Mononuclear cell (primary cell): Measurements from ENCODE around the gene RTP5. TPM values are rescaled to one million over a fixed set of nuclear protein-coding genes. Genes with fewer than 3 reads are reported as not detected.
A peak's percentile ranks its signal among the peaks of the same experiment; 100 is the strongest.

Experiments
- H3K27me3 ChIP-seq: 2 replicates; pipeline ENCODE4 v1.6.0; 2011; ENCODE audit warnings: low read length, control low read depth; ENCODE audit not compliant: insufficient read depth
- H3K4me1 ChIP-seq: 2 replicates; pipeline ENCODE4 v1.5.1; 2011; ENCODE audit warnings: mild to moderate bottlenecking, low read length, control low read depth; ENCODE audit not compliant: insufficient read depth
- H3K4me3 ChIP-seq: 2 replicates; pipeline ENCODE4 v1.5.1; 2011; ENCODE audit warnings: mild to moderate bottlenecking, low read length, moderate library complexity
- H3K9me3 ChIP-seq: 2 replicates; pipeline ENCODE4 v1.5.1; 2011; ENCODE audit warnings: low read depth, mild to moderate bottlenecking, control low read depth, low read length
- total RNA-seq: library from RNA; depleted of rRNA; stranded (reverse); fragments of >200 nt; gene quantifications from one replicate; pipeline ENCODE4 v1.2.3, GENCODE V29; 2012

Gene RTP5
- total RNA-seq, 1 donor = 0.21 TPM

DNA sequence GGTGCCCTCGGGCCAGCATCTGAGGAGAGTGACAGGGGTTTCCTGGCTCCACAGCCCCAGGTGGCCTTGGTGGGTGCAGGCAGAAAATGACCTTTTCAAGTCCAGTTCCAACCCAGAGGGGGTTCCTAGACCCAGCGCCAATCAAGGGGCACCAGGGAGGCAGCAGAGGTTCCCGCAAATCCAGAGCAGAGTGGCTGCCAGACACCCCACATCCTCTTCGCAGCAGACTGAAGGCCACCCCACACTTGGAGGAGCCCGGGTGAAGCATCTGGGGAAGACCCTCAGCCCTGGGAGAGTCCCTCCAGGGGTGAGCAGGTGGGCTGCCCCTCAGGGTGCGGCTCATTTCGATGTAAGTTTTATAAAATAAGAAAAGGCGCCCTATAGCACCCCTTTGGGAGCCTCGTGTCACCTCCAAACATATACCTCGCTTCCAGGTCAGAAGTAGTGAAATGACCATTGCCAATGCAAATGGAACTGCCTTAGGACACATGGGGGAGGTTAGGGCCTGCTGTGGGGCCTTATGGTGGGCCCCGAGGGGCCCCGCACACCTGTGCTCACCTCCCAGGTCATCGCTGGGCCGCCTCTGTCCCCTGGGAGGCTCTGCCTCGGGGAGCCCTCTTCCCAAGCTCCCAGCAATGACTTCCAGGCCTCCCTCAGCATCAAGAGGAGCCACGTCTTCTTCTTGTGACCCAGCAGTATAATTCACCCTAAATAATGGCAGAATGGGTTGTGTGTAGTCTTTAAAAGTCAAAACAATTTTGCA lies 11.0 kb downstream of the RTP5 start:
- Histone ChIP-seq H3K27me3 (no peaks in the 10 kb centered on the region), H3K9me3 (no peaks in the 10 kb centered on the region), H3K4me1 (peaks cover 23% of the 10 kb centered on the region), H3K4me3 (peak overlapping the region; percentile 55)

DNA sequence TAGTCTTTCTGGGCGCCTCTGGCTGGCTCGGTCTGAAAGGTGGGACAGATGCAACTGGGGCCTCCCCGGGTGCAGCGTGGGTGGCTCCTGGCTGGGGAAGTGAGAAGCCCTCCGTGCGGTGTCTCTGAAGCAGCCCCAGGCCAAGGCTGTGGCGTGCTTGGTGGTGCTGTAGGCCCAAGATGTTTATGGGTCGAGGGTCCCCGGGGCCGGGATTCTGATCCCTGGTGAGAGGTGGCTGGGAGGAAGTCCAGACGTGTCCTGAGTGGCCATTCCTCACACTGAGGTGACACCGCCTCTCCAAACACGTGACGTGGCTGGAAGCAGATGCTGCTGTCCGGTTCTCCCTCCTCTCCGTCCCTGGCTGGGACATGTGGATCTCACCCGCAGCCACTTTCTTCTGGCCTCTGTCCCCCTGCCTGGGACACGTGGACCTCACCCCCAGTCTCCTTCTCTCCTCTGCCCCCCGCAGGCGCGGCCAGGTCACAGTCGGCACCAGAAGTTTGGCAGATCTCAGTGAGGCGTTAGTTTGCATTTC lies 12.6 kb downstream of the RTP5 start:
- H3K4me1 ChIP-seq = peaks cover 23% of the 10 kb centered on the region
- H3K4me3 ChIP-seq = peak overlapping the region; percentile 26
- no peaks in the 10 kb centered on the region for H3K9me3 ChIP-seq
- no peaks in the 10 kb centered on the region for H3K27me3 ChIP-seq

DNA sequence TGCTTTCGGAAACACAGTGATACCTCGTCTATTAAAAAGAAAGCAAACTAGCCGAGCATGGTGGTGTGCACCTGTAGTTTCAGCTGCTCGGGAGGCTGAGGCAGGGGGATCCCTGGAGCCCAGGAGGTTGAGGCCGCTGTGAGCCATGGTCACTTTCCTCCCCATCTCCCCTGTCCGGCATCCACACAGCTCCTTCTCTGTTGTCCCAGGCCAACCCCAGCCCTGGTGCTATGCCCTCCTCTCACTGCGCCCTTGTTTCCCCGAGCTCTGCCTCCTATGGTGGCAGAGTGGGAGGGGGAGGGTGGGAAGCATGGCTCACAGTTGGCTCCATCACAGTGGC lies 15.4 kb downstream of the RTP5 start:
- Histone ChIP-seq H3K27me3 (no peaks in the 10 kb centered on the region), H3K4me3 (no peak overlapping the region), H3K9me3 (no peaks in the 10 kb centered on the region), H3K4me1 (peaks cover 23% of the 10 kb centered on the region)

DNA sequence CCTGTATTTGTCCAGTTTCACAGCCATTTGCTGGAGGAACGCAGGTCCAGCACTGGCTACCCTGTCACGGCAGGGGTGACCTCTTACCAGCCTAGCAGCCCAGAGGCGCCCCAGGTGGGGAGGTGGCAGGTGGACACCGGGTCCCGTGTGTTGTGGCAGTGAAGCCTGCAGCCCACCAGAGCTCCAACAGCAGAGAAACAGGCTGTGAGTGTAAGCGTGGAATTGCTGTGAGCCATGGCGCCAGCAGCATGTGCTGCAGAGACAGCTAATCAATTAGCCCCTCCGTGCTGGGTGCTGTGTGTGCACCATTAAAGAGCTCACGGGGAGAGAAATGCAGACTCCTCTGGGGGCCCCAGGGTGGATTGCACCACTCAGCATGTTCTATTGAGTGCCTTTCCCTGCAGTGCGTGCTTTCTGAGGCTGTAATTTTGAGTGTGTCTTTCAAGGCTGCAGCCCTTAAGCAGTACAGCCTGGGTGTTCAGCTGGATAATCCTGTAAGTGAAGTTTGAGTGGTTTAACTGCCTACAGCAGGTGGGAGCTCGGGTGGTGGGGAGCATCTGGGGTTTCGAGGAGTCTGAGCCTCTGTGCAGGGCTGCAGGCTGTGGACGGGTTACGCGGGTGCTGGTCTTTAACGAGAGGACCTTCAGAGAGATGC lies 15.9 kb downstream of the RTP5 start:
- H3K4me3 ChIP-seq = no peak overlapping the region
- H3K4me1 ChIP-seq = peaks cover 22% of the 10 kb centered on the region
- H3K27me3 ChIP-seq = no peaks in the 10 kb centered on the region
- H3K9me3 ChIP-seq = no peaks in the 10 kb centered on the region

DNA sequence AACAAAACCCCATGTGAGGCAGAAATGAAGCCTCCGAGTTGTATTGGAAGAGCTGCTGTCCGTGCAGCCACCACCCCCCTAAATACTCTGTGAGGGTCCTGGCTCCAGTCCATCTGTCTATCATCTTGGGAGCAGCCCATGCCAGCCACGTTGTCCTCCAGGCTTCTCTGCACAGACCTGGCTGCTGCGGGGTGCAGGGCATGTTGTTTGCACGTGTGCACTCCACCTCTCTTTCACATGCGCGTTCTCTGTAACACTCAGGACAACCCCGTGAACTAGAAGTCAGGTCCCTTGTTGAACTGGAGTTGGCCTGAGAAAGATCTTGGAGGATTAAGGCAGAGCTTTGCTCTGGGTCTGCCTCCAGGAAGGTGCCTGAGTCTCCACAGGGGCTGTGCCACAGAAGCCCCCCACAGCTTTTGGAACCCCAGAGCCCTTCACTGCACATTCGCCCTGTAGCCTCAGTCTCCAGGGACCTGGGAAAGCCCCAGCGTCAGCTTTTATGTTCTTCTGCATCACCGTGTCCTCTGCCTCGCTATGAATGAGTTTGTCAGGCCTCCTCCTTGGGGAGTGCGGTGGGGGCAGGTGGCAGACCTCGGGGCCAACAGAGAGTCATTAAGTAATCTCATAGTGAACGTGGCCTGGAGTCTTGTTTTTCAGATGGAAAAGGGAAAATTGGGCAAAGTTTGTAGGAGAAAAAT lies 16.6 kb downstream of the RTP5 start:
- H3K9me3 ChIP-seq = no peaks in the 10 kb centered on the region
- H3K27me3 ChIP-seq = no peaks in the 10 kb centered on the region
- peaks cover 16% of the 10 kb centered on the region for H3K4me1 ChIP-seq
- no peak overlapping the region for H3K4me3 ChIP-seq

DNA sequence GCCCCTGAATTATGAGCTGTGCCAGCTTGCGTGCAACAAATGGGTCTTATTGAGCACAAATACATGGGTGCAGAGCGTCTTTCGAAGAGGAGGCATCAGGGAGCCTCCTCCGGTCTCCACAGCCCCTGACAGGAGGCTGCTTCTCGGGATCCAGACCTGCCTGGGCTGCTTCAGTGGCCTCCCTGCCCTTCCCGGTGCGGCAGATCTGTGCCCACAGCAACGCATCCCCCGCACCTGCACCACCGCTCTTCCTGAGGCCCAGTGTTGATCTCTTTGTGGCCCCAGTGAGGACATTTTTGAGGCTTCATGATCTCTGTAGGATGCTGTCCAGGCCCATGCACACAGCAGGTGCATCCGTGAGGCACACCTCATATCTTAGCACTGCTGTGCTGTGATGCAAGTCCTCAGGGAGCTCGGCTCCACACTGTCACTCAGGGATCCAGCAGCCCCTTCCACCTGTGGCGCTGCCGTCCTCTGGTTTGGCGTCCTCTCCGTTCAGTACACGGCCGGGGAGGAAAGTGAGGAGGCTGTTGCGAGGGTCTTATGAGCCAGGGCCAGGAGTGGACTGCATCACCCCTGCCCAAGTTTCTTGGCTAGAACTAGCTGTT lies 17.4 kb downstream of the RTP5 start:
- Histone ChIP-seq H3K27me3 (no peaks in the 10 kb centered on the region), H3K9me3 (no peaks in the 10 kb centered on the region), H3K4me1 (peaks cover 13% of the 10 kb centered on the region), H3K4me3 (no peak overlapping the region)

DNA sequence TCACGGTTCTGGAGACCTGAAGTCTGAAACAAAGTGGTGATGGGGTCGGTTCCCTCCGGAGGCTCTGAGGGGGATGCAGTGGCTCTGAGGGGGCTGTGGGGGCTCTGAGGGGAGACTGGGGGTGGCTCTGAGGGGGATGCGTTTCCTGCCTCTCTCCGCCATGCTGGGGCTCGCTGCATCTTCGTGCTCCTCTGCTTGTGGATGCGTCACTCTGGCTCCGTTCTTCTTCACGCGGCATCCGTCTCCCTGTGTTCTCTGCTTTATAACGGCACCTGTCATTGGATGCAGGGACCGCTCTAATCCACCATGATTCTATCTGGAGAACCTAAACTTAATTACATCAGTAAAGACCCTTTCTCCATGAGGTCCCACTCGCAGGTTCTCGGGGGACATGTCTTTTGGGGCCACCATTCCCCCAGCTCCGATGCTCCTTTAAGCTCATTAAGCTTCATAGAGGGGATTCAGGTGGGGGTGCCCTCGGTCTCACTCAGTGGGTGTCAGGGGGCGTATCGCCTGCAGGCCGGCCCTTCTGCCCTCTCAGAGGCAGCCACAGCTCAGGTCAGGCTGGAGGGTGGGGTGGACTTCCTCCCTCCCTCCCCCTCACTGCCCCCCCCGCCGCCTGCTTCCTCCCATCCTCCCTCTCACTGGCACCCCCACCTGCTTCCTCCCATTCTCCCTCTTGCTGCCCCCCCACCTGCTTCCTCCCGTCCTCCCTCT lies 18.4 kb downstream of the RTP5 start:
- Histone ChIP-seq H3K4me1 (peaks cover 5% of the 10 kb centered on the region), H3K27me3 (no peaks in the 10 kb centered on the region), H3K4me3 (no peak overlapping the region), H3K9me3 (no peaks in the 10 kb centered on the region)

DNA sequence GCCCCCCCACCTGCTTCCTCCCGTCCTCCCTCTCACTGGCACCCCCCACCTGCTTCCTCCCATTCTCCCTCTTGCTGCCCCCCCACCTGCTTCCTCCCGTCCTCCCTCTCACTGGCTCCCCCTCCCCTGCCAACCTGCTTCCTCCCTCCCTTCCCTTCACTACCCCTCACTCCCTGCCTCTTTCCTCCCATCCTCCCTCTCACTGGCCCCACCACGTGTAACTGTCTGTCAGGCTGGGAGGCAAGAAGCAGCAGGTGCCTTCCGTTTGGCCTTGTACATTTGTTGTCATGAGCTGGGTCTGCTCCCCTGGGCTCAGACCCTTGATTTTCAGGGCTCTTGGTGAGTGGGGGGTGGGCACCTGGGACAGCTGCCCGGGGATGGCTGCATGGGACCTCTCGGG lies 19.1 kb downstream of the RTP5 start:
- no peak overlapping the region for H3K4me3 ChIP-seq
- no peaks in the 10 kb centered on the region for H3K9me3 ChIP-seq
- H3K27me3 ChIP-seq = no peaks in the 10 kb centered on the region
- H3K4me1 ChIP-seq = no peaks in the 10 kb centered on the region

DNA sequence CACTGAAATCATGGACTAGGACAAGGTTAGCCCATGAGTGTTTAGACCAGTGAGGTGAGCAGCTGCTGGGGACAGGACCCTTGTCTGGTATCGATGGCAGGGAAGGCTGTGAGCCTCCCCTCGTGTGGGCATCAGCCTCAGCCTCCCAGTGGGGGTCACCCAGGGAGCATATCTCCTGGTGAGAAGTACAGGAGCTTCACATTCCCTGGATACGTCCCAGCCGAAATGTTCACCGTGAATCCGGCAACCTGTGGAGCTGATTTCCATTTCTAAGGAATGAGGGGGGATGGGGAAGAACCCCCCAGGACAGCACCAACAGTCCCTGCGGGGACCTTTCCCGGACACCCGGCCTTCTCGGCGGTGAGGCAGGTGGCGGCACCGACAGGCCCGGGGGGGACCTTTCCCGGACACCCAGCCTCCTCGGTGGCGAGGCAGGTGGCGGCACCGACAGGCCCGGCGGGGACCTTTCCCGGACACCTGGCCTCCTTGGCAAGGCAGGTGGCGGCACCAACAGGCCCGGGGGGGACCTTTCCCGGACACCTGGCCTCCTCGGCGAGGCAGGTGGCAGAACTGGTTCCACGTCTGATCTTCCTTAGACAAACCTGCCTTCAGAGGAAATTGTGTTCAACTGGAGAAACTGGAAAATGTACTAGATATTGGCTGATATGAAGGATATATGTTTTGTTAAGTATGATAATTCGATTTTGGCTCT lies 21.2 kb downstream of the RTP5 start:
- no peak overlapping the region for H3K4me3 ChIP-seq
- no peaks in the 10 kb centered on the region for H3K9me3 ChIP-seq
- H3K4me1 ChIP-seq = no peaks in the 10 kb centered on the region
- no peaks in the 10 kb centered on the region for H3K27me3 ChIP-seq

DNA sequence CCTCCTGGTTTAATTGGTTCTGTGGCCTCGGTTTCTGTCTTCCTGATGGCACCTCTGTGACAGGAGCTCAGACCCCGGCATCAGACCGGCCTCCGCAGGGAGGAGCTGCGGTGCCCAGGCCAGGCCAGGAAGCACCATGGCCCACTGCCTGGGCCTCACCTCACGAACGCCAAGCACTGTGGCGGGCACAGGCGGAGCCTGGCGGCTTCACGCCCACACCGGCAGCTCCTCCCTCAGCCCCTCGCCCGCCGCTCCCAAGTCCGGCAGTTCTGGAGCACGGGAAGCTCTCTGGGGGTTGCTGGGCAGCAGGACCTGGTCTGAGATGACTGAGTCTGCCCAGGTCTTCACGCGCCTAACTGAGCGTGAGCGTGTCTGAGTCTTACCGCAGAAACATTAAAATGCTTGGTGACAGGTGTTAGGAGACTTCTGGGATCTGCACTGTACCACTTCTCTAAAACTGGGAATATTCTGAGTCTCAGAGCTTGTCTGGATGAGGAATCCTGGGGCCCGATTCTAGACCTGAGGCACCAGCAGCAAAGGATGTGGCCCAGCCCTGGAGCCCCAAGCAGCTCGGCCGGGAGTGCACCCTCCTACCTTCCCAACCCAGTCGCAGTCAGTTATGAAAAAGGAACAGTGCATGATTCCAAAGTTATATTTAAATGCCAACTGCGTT lies 21.9 kb downstream of the RTP5 start:
- Histone ChIP-seq H3K4me3 (no peak overlapping the region), H3K9me3 (no peaks in the 10 kb centered on the region), H3K27me3 (no peaks in the 10 kb centered on the region), H3K4me1 (no peaks in the 10 kb centered on the region)

DNA sequence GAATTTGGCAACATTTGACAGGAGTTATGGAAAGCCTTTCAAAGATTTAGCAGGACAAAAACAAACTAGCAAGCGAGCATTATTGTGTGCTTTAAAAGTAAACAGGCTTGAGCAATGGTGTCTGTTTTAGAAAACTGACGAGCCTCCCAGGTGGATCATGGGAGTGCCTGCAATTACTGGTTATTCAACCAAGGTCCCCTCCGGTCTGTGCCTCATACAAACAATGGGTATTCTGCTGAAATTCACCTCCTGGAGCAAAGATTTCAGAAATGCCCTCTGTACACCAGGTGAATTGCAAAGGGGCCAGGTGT lies 22.4 kb downstream of the RTP5 start:
- Histone ChIP-seq H3K27me3 (no peaks in the 10 kb centered on the region), H3K4me1 (no peaks in the 10 kb centered on the region), H3K9me3 (no peaks in the 10 kb centered on the region), H3K4me3 (no peak overlapping the region)

DNA sequence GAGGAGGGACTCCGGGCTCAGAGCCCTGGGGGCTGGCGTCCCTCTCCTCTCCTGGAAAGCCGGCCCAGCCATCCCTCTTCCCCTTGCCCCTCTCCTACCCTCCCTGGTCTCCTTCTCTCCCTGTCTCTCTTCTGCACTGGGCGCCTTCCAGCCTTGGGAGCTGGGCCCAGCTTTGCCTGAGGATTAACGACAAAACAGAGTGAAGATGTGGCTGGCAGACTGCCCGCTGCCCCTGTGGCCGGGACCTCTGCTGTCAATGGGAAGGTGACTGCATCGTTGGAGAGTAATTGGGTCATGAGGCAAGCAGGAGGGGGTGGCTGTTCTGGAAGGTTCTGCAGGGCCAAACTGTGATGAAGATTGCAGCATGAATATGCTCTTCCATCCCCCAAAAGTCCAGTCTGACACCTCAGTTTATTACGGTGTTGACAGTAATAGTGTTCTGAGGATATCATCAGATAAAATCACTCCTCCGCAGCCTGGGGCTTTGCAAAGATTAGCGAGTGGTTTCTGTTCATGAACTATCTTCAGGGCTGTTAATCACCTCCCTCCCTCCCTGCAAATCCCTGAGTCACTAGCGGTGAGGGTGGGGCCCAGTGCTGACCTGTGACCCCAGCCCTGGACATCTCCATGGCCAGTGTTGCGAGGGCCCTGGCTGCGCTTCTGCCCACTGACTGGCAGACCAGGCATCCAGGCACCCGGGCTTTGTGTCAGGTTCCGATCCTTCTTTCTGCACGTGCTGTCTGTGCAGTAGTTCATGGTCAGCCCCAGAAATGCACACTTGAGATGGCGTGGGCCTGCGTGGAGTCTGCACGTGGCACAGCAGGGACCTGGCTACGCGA lies 23.0 kb downstream of the RTP5 start:
- Histone ChIP-seq H3K4me3 (no peak overlapping the region), H3K27me3 (no peaks in the 10 kb centered on the region), H3K4me1 (no peaks in the 10 kb centered on the region), H3K9me3 (no peaks in the 10 kb centered on the region)

DNA sequence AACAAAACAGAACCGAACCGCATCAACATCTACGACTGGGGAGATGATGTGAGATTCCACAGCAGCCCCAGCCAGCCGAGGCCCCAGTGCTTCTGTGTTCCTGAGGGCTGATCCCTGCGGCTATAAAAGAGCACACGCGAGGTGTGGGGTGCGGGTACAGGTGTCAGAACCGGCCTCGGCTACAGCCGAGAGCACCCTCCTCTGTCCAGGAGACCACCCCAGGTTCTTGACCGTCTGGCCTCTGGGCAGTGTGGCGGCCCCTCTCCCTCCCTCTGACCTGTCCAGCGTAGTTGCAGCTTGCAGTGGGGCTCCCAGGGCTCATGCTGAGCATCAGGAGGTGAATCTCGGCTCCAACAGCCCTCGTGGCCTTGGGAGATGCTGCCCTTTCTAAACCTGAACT lies 23.7 kb downstream of the RTP5 start:
- Histone ChIP-seq H3K9me3 (no peaks in the 10 kb centered on the region), H3K4me1 (no peaks in the 10 kb centered on the region), H3K4me3 (no peak overlapping the region)

More for the DNA sequence above, 23.7 kb downstream of the RTP5 start:
- no peaks in the 10 kb centered on the region for H3K27me3 ChIP-seq
